HEK293T (cell line): ENCODE results near the gene AIDA.

Experiments
- HDGF ChIP-seq: fragments of 450-650 bp; IDR thresholded peaks from 2 replicates; pipeline ENCODE4 v1.6.1; 2017; ENCODE audit warnings: antibody characterized with exemption, borderline replicate concordance
- L3MBTL2 ChIP-seq: fragments of 450-650 bp; conservative IDR thresholded peaks from 2 replicates; pipeline ENCODE4 v1.6.1; 2016; ENCODE audit warnings: mild to moderate bottlenecking
- ZNF384 ChIP-seq: fragments of 450-650 bp; IDR thresholded peaks from 2 replicates; pipeline ENCODE4 v1.6.1; 2016

DNA sequence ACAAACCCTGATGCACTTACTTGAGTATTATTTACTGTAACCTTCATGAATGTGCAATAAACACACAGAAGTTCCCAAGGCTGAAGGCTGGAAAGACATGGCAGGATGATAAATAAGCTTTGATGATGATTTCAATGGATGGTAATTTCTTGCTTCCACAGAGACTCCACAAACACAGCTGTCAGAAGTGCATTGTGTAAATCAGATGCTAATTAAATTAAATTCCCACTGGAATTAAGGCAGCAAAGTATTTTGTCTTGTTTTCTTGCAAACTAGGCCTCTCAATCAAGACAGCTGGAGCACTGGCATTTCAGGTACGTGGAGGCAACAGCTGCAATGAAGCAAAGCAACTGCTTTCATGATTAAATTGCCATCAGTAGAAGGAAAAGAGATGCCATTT lies 48.8 kb upstream of the AIDA start:
- no peak for TF ChIP-seq HDGF
- TF ChIP-seq ZNF384: no peak
- no peak for TF ChIP-seq L3MBTL2
